ENCODE results near the gene TGFB2.

- TF ChIP-seq CTCF (IDR thresholded peaks at IDR 0.05) (no peak), POLR2A (IDR thresholded peaks at IDR 0.05) (no peak)
Observed at GRCh38 chr1:218413179-218413578, 68.0 kb downstream of the TGFB2 start.

Data from uterus (tissue), 2 donors.